HG02798 (cell line): ENCODE data around the gene TMEM183A.

ENCODE experiments used
- ATAC-seq: cut with Tn5 transposase; IDR thresholded peaks from one replicate; pipeline ENCODE4 v1.9.1; 2021; ENCODE audit warnings: mild to moderate bottlenecking; ENCODE audit not compliant: unreplicated experiment, poor library complexity

TMEM183A gene

GRCh38 chr1:203006948-203007871, at the start of gene TMEM183A:
TSS of gene TMEM183A (plus strand) at chr1:203007374. CDS start at chr1:203007466, 92 bp downstream.
- ATAC-seq = peak; percentile 96

GRCh38 chr1:202957733-202958543, 49.2 kb upstream of the TMEM183A start, which contains the start of gene ADIPOR1:
TSS of gene ADIPOR1 (minus strand) at chr1:202958312. CDS start at chr1:202951070, 7,242 bp downstream.
- peak; percentile 98 for ATAC-seq

GRCh38 chr1:202958544-202959275, 48.5 kb upstream of the TMEM183A start:
- no peak for ATAC-seq

- no peak for ATAC-seq
Measured at GRCh38 chr1:202959276-202959620, 47.9 kb upstream of the TMEM183A start.

GRCh38 chr1:202961220-202961880, 45.8 kb upstream of the TMEM183A start:
- no peak for ATAC-seq

- ATAC-seq = no peak
Measured at GRCh38 chr1:202964791-202965410, 42.3 kb upstream of the TMEM183A start.

GRCh38 chr1:202965422-202965821, 41.8 kb upstream of the TMEM183A start:
- no peak for ATAC-seq

- no peak for ATAC-seq
Measured at GRCh38 chr1:202966006-202966898, 40.9 kb upstream of the TMEM183A start.

GRCh38 chr1:202967684-202968281, 39.4 kb upstream of the TMEM183A start:
- ATAC-seq = peak; percentile 11

- no peak for ATAC-seq
Measured at GRCh38 chr1:202968351-202968750, 38.8 kb upstream of the TMEM183A start.

GRCh38 chr1:202968895-202969295, 38.3 kb upstream of the TMEM183A start:
- ATAC-seq = peak; percentile 53

GRCh38 chr1:202972046-202972445, 35.1 kb upstream of the TMEM183A start:
- ATAC-seq = no peak

- no peak for ATAC-seq
Measured at GRCh38 chr1:202974856-202975255, 32.3 kb upstream of the TMEM183A start.

GRCh38 chr1:202976633-202977032, 30.5 kb upstream of the TMEM183A start:
- no peak for ATAC-seq

GRCh38 chr1:202979459-202979858, 27.7 kb upstream of the TMEM183A start:
- ATAC-seq = no peak

GRCh38 chr1:202981939-202982338, 25.2 kb upstream of the TMEM183A start:
- ATAC-seq = no peak

GRCh38 chr1:202982715-202983430, 24.3 kb upstream of the TMEM183A start:
- no peak for ATAC-seq
